Activated T-helper 1 cell treated with Interleukin-2 at 50 U/mL for 16 hours (primary cell): ENCODE results near the gene NSD2.
"Not testable (repeated sequence)": the region's sequence is repeated elsewhere in the genome, so short reads cannot be mapped to it uniquely, and the experiment has no call there.

Source experiments
- DNase-seq: peaks from one replicate; pipeline ENCODE4 v3.0.0-alpha.2; 2020; ENCODE audit warnings: low read depth

Gene NSD2

DNA sequence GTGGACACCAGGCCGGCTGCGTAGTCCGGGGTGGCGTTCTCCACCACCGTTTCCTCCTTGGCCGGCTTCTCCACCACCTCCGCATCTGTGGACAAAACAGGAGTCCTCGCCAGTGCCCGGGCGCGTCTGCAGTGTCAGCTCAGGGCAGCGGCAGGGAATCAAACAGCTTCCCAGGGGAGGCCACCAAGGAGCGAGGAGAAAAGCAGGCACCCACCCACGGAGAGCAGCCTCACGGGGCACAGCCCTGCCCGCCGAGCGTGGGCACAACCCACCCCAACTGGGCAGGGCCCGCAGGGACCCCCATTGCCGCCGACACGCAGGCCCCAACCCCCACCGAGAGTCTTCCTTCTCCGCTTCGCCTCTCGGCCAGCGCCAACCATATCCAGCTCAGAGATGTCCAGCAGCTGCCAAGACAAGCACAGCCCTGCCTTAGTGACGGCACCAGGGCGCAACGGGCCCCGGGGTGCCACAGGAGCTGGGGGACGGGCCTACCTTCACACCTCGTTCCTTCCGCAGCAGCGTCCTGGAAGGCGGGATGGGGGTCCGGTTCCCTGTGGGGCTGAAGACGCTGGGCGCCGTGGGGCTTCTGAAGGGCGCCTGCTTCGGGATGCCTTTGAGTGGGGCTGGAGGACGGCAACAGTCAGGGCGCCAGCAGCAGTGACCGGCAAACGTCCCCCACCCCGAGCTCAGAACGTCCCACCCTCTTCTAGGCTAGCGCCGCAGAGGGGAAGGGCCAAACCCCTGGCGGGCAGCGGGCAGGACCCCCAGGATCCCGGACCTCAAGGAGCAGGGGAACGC, 114.8 kb downstream of the NSD2 start:
- no peak for DNase-seq

DNA sequence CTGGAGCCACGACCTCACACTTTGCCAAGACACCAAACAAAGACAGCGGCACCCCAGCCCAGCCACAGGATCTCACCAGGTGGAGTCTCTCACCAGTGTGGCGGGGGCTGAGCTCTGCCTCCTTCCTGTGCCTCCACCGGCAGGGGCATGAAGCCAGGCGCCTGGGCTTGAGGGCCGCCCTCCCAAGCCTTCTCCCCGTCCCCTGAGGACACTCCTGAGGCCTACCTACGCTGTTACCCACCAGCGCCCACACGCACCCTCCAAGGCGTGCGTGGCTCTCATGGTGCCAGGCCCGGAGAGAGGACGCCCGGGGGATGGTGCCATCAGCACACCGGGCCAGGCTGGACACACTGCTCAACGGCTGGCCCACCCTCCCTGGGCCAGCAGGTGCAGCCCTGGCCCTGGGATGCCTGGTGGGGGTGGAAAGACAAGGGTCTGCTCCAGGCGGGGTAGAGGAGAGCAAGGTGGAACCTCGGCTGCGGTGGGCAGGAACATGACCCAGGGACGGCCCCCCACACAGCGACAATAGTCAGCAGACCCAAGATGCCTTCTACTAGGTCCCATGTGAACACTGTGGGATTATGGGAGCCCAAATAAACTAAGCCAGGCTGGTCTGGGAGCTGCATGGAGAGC, 115.5 kb downstream of the NSD2 start:
- DNase-seq = no peak

DNA sequence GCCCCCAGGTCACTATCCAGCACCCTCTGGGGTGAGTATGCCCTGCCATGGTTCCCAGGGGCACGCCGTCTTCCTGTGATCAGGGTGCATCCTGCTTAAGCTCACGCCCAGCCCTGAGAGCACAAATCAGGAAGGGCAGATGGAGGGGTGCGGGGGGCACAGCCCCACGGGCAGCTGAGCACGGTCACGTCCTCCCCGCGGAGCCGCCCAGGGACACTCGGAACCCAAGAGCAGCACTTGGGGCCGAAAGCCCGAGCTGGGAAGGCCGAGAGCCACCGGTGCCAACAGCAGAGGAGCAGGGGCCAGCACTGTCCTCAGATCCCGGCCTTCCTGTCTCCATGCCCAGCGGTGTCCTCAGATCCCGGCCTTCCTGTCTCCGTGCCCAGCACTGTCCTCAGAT, 116.1 kb downstream of the NSD2 start:
- DNase-seq = no peak

DNA sequence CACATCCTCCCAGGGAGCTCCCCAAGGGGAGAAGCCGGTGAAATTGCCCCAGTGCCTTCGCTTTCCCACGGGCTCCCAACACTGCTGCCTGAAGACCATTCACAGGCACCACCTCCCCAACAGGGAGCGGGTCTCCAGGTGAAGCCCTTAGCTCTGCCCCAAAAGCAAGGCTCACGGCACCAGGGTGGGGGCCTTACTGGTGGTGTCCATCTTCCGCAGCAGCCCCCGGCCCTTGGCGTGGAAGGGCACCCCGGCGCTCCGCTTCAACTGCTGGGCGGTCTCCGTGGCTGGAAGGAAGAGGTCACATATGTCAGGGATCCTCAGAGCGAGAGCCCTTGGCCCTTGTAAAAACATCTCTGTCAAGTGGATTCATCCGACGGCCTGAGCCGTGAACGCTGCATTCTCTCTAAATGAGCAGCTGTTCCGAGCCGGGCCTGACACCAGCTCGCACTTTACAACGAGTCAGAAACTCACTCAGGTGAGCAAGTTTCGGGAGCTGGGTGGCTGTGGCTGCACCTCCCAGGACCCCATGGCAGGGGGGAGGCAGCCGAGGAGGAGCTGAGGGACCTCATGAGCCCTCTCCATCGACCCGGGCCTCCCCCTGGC, 116.6 kb downstream of the NSD2 start:
- no peak for DNase-seq

DNA sequence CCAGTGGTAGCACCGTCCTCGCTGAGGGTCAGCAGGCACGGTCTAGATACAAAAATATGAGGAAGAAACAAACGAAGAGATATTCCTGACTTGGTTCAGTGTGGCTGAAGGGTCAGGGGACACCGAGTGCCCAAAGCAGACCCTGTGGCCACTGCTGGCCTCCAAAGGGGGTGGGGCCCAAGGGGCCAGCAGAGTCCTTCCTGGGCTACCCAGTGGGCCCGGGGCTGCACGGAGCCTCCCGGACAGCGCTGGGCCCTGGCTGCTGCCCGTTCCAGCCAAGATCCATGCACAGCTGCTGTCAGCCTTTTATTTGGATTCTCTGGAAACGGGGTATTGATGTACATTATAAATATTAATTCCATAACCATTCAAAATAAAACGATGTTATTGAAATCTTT, 117.1 kb downstream of the NSD2 start:
- DNase-seq = no peak

DNA sequence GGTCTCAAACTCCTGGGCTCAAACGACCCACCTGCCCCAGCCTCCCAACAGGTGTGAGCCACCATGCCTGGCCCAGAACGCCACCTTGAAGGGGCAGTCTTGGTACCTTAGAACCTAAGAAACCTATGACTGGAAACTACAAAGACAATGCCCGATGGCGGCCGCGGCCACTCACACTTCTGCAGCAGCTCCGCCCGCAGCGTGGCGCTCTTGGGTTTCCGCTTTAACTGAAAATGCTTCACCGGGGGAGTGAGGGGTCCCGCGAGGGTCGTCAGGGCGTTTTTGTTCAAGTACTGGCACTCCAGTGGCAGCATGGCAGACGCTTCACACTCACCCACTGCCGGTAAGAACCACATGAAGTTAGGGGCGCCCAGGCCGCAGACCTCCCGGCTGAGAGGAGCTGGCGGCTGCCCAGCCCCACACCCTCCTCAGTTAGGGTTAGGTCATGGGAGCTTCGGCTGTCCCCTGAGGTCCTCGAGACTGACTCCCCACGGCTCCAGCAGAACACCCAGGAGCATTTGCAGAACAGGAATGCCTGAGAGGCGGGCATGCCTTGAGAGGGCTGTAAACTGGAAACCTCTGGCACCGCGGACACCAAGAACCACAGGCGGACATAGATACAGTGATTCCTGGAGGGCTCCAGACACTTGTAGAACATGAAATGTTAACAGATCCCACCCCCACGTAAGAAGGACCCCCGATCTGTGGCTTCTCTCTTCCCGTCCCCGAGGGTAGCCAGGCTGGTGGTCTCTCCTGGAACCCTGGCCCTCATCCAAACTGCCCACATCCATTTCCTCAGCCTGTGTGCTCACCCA, 118.5 kb downstream of the NSD2 start:
- DNase-seq = no peak

DNA sequence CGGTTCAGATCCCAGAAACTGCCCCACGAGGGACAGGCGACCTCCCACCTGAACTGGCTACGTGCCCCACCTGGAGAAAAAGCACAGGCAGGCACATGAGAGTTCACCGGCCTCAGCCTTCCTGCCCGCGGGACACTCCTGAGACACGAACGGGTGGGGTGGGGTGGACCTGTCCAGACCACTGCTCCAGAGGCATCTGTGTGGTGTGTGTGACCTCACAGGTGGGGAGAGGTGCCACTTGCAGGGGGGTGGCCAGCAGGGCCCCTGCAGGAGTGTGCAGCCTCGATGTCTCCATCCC, 119.1 kb downstream of the NSD2 start:
- no peak for DNase-seq

DNA sequence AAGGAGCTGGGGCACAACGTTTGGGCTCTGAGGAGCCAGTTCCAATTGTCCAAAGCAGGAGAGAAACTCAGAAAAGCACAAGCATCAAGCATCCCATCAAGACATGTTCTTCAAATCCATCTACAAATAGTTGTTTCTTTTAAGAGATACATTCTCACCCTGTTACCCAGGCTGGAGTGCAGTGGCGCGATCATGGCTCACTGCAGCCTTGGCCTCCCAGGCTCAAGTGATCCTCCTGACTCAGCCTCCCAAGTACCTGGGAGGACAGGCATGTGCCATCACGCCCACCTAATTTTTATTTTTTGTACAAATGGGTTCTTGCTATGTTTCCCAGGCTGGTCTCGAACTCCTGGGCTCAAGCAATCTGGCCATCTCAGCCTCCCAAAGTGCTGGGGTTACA, 119.5 kb downstream of the NSD2 start:
- no peak for DNase-seq

DNA sequence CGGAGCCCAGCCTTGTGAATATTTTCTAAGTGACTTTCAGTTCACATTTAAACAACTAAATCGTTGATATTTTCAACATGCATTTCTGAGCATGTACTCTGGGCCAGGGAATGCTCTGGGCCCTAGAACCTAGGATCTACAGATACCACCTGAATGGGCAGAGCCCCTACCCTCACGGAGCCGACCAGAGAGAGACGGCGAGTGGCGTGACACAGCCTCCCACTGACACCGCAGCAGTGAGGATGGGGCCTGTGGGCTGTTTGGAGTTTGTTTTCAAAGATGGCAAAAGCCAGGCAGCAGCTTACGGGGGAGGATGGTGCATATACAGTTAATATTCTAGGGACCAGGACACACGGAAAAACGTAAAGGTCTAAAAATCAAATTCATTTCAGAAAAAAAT, 119.9 kb downstream of the NSD2 start:
- DNase-seq = no peak

DNA sequence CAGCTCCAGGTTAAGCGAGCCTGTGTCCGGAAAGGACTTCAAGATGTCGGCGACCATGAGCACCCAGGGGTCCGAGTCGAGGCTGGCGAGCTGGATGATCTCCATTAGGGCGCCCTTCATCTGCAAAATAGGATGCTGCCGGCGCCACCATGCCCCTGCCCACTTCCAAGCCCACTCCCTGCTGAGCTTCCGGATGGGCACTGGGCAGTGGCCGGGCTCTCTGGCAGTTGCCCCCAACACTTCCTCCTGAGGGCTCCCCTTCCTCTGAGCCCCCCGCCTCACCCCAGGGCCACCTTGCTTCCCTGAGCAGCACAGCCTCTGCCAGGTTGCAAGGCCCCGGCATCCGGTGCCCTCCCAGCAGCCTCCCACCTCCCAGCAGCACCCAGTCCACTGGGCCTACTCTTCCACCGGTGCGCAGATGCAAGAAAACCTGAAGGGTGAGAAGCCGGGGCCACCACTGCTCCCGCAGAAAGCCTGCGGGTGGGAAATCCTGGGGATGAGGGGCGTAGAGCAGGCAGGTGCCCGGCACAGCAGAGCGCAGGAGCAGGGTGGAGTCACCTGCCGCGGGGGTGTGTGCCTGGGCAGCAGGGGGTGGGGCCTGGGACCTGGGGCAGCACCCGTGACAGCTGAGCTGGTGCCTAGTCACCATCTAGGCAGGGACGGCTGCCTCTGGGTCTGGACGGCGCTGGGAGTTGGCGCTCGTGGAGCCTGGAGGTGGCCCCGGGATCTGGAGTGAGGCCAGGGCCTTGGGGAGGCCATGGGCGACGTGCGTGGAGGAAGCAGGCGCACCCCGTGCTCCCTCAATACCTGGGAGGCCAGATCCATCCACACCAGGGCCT, 120.6 kb downstream of the NSD2 start:
- DNase-seq = no peak

DNA sequence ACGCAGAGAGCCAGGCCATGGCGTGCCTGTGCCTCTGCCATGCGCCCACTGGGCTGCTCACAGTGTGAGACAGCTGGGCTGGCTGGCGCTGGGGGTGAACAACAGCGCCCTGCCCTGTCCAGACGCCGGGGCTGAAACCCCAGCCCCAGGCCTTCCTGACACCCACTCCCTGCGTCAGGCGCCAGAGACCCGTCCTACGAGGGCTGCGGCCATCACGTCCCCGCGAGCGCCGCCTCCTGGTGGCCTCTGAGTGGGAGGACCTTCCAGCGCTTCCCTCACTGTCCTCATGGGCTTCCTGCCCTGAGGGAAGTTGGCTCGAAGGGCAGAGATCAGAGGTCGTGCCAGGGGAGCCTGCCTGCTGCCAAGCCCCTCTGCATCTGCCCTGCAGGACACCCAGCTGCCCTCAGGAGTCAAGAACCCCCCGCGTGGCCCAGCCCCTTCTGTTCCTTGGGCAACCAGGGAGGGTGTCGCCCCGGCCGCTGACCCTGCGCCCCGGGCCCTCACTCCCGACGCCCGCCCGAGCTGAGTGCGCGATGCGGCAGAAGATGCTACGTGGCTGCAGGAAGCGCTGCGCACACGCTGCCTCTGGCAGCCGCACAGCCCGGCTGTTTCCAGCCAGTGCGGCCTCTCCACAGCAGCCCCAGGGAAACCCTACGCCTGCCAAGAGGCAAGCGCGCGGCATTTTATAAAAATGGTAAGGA, 121.4 kb downstream of the NSD2 start:
- no peak for DNase-seq

DNA sequence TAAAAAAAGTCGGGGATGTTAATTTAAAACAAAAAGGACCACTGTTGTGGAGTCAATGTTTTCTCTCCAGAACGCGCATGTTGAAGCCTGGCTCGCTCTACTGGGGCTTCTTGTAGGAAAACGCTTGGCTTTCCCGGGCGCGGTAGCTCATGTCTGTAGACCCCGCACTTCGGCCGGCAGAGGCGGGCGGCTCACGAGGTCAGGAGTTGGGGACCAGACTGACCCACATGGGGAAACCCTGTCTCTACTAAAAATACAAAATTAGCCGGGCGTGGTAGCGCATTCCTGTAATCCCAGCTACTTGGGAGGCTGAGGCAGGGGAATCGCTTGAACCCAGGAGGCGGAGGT, 122.0 kb downstream of the NSD2 start:
- no peak for DNase-seq

DNA sequence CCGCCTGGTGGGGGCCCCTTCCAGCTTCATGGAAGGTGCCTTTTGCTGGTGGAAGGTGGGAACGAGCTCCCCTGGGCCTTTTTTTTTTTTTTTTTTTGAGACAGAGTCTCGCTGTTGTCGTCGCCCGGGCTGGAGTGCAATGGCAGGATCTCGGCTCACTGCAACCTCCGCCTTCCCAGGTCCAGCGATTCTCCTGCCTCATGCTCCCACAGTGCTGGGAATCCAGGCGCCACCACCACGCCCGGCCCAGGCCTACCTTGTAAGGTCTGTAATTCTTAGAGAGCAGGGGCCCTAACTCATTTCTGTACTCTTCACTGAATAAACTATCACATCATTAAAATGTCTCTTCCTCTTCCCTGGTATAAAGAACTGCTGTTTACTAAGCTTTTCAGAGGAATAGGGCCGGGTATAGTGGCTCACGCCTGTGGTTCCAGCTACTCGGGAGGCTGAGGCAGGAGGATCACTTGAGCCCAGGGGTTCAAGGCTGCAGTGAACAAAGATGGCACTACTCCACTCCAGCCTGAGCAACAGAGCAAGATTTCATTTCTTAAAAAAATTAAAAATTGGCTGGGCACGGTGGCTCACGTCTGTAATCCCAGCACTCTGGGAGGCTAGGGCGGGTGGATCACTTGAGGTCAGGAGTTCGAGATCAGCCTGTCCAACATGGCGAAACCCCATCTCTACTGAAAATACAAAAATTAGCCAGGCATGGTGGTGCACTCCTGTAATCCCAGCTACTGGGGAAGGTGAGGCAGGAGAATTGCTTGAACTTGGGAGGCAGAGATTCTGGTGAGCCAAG, 122.7 kb downstream of the NSD2 start:
- not testable (repeated sequence) for DNase-seq

DNA sequence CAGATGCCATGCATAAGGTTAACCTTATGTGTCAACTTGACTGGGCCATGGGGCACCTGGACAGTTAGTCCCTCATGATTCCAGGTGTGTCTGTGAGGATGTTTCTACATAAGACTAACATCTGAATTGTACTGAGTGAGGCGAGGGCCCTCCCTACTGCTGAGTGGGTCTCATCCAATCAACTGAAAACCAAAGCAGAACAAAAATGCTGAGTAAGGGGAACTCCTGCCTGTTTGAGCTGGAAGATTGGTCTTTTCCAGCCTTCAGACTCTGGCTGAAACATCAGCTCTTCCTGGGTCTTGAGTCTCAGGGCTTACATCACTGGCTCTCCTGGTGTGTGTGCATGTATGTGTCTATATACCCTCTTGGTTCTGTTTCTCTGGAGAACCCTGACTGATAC, 123.7 kb downstream of the NSD2 start:
- no peak for DNase-seq

DNA sequence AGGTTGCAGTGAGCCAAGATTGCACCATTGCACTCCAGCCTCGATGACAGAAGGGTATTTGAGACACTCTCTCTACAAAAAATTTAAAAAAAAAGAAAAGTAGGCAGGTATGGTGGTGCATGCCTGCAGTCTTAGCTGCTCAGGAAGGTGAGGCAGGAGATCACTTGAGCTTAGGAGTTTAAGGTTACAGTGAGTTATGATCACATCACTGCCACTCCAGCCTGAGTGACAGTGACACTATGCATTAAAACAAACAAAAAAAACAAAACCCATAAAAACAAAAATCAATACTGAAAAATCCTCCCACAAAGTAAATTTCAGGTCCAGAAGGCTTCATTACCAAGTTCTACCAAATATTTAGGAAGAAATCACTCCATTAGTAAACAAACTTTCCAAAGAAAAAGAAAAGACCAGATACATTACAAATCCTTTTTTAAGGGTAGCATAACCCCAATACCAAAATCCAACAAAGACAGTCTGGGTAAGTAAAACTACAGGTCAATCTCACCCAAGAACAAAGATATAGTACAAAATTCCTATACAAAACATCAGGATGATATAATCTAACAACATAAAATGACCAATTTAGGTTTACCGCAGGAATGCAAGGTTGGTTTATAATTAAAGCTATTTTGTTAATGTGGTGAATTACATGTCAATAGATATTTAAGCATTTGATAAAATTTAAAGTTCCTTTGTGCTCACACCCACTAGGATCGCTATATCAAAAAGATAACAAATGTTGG, 125.8 kb downstream of the NSD2 start:
- no peak for DNase-seq

DNA sequence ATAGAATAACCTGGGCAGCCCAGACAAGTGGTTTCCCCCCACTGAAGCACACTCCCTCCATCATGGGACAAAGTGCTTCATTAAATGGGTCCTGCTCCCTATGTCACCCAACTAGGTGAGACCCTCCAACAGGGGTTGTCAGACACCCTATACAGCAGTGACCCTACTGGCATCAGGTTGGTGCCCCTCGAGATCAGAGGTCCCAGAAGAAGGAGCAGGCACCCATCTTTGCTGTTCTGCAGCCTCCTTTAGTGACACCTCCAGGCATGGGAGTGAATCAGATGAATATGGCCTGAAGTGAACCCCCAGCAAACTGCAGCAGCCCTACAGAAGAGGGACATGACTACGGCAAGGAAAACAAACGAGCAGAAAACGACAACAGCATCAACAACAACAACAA, 126.5 kb downstream of the NSD2 start:
- no peak for DNase-seq

DNA sequence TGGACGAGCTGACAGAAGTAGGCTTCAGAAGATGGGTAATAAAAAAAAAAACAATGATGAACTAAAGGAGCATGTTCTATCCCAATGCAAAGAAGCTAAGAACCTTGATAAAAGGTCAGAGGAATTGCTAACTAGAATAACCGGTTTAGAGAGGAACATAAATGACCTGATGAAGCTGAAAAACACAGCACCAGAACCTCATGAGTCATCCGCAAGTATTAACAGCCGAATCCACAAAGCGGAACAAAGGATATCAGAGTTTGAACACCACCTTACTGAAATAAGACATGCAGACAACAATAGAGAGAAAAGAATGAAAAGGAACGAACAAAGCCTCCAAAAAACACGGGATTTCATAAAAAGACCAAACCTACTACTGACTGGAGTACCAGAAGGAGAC, 127.1 kb downstream of the NSD2 start:
- DNase-seq = no peak

DNA sequence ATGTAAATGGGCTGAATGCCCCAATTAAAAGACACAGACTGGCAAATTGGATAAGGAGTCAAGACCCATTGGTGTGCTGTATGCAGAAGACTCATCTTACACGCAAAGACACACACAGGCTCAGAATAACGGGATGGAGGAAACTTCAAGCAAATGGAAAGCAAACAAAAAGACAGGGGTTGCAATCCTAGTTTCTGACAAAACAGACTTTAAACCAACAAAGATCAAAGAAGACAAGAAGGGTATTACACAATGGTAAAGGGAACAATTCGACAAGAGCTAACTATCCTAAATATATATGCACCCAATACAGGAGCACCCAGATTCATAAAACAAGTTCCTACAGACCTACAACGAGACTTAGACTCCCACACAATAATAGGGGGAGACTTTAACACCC, 128.1 kb downstream of the NSD2 start:
- not testable (repeated sequence) for DNase-seq

DNA sequence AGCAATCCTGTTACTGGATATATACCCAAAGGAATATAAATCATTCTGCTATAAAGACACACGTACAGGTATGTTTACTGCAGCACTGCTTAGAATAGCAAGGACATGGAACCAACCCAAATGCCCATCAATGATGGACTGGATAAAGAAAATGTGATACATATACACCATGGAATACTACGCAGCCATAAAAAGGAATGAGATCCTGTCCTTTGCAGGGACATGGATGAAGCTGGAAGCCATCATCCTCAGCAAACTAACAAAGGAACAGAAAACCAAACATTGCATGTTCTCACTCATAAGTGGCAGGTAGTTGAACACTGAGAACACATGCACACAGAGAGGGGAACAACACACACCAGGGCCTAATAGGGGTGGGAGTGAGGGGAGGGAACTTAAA, 132.2 kb downstream of the NSD2 start:
- not testable (repeated sequence) for DNase-seq

DNA sequence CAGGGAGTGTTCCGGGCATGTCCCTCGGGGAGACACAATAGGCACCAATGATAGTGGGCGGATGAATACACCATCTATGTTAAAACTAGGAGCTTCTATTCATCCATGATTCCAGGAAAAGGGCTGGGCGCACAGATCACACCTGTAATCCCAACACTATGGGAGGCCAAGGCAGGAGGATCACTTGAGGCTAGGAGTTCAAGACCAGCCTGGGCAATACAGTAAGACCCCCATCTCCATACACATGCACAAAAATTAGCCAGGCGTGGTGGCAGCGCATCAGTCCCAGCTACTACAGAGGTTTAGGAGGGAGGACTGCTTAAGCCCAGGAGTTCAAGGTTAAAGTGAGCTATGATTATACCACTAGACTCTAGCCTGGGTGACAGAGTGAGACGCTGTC, 135.2 kb downstream of the NSD2 start:
- no peak for DNase-seq
